Fibroblast of lung (primary cell): ENCODE measurements around the gene AP3D1. TPM values are rescaled to one million over a fixed set of nuclear protein-coding genes. Genes with fewer than 3 reads are reported as not detected.

Experiments
- DNase-seq, 2 donors: peaks; one replicate each; pipeline versions ENCODE4 v3.0.0 to v3.0.0-alpha.2; 2010; ENCODE audit warnings: low read depth in 2 of 2
- H2AFZ ChIP-seq: 2 replicates; pipeline ENCODE4 v1.5.1; 2012; ENCODE audit warnings: low read length, control low read depth, inconsistent platforms
- H3K27ac ChIP-seq: 2 replicates; pipeline ENCODE4 v1.5.1; 2011; ENCODE audit warnings: low read length, control low read depth; ENCODE audit not compliant: insufficient read depth
- H3K27me3 ChIP-seq: 2 replicates; pipeline ENCODE4 v1.5.1; 2011; ENCODE audit warnings: mild to moderate bottlenecking, low read length; ENCODE audit not compliant: control insufficient read depth, insufficient read depth
- H3K36me3 ChIP-seq: 2 replicates; pipeline ENCODE4 v1.5.1; 2011; ENCODE audit warnings: low read length; ENCODE audit not compliant: control insufficient read depth, insufficient read depth
- H3K4me1 ChIP-seq: 2 replicates; pipeline ENCODE4 v1.5.1; 2011; ENCODE audit warnings: low read length; ENCODE audit not compliant: control insufficient read depth, insufficient read depth; ENCODE audit errors: extremely low read depth
- H3K4me2 ChIP-seq: 2 replicates; pipeline ENCODE4 v1.5.1; 2011; ENCODE audit warnings: low read length, control low read depth; ENCODE audit not compliant: insufficient read depth; ENCODE audit errors: extremely low read depth
- H3K4me3 ChIP-seq, 4 experiments: fragments of 200-600 bp in 1 of 4; sonication (generic) in 1 of 4; replicated peaks in 1 of 4; 2 replicates each; pipeline ENCODE4 v1.5.1; 2011 to 2016; ENCODE audit warnings: low read length in 4 of 4, low read depth in 3 of 4, mild to moderate bottlenecking in 3 of 4, control low read depth in 2 of 4, inconsistent platforms in 1 of 4, mixed read lengths in 1 of 4; ENCODE audit not compliant: insufficient read depth in 1 of 4; ENCODE audit errors: control extremely low read depth in 1 of 4
- H3K79me2 ChIP-seq: 2 replicates; pipeline ENCODE4 v1.5.1; 2012; ENCODE audit warnings: mild to moderate bottlenecking, low read length, inconsistent platforms; ENCODE audit not compliant: control insufficient read depth, insufficient read depth
- H3K9ac ChIP-seq: 2 replicates; pipeline ENCODE4 v1.5.1; 2011; ENCODE audit warnings: mild to moderate bottlenecking, low read length, control low read depth; ENCODE audit not compliant: insufficient read depth
- H3K9me3 ChIP-seq: 2 replicates; pipeline ENCODE4 v1.5.1; 2012; ENCODE audit warnings: low read depth, low read length; ENCODE audit not compliant: control insufficient read depth, insufficient read depth
- H4K20me1 ChIP-seq: 2 replicates; pipeline ENCODE4 v1.5.1; 2011; ENCODE audit warnings: low read length; ENCODE audit not compliant: control insufficient read depth, insufficient read depth; ENCODE audit errors: extremely low read depth
- CTCF ChIP-seq, 2 donors: IDR thresholded peaks in 1 of 2; conservative IDR thresholded peaks in 1 of 2; 1 replicate in 1 of 2; 2 replicates in 1 of 2; pipeline ENCODE4 v1.5.1; 2011 to 2012; ENCODE audit warnings: low read length in 2 of 2, control low read depth in 1 of 2, inconsistent platforms in 1 of 2, low read depth in 1 of 2, mild to moderate bottlenecking in 1 of 2
- EZH2 ChIP-seq: IDR thresholded peaks from 2 replicates; pipeline ENCODE4 v1.5.1; 2012; ENCODE audit warnings: low read length, control low read depth, mild to moderate bottlenecking; ENCODE audit errors: missing control alignments
- polyA plus RNA-seq, 2 donors: library from polyadenylated mRNA; depleted of rRNA in 1 of 2; stranded (reverse) in 1 of 2; unstranded in 1 of 2; fragments of >200 nt; gene quantifications; 2 replicates each; pipeline ENCODE4 v1.2.1, GENCODE V29; 2011 to 2012; ENCODE audit warnings: missing spikeins in 1 of 2
- total RNA-seq: library from RNA; depleted of rRNA; stranded (reverse); fragments of >200 nt; gene quantifications from 2 replicates; pipeline ENCODE4 v1.2.1, GENCODE V29; 2014

AP3D1 gene
- total and polyA plus RNA-seq, 2 donors (not counting 1 experiment from before 2014, with no cell fraction given): 68.0 to 99.9 TPM

- Histone ChIP-seq H3K9me3 (no peaks in the 10 kb centered on the region), H3K4me3 (no peak overlapping the region), H3K36me3 (no peaks in the 10 kb centered on the region), H2AFZ (no peak overlapping the region), H3K9ac (no peak overlapping the region), H3K79me2 (no peaks in the 10 kb centered on the region), H3K4me1 (peaks cover 31% of the 10 kb centered on the region), H3K27me3 (no peaks in the 10 kb centered on the region), H3K4me2 (no peak overlapping the region), H3K27ac (no peak overlapping the region), H4K20me1 (no peaks in the 10 kb centered on the region)
- no peak for TF ChIP-seq CTCF (conservative IDR thresholded peaks at IDR 0.05 in 1 of 2, IDR thresholded peaks at IDR 0.05 in 1 of 2; ENCODE audit: low read depth in 1 of 2, low read length in 2 of 2)
- TF ChIP-seq EZH2: no peak
- no peak for DNase-seq
These were observed 93.6 kb downstream of the AP3D1 start for GRCh38 chr19:2057484-2058469.

DNA sequence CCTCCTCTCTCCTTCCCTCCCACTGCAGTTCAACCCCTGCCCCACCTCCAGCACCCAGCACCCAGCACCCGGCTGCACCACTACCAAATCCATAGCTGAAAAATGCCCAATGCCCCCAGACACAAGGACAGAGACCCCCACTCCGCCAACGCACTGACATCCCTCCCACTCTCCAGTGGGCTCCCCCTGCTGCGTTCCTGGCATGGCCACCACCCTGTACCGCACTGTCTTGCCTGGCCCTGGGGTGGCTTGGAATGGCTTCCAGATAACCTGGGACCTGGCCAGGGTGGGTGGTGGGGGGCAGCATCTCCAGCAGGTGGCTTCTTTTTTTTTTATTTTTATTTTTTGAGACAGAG lies 94.6 kb downstream of the AP3D1 start:
- Histone ChIP-seq H3K27me3 (no peaks in the 10 kb centered on the region), H3K27ac (no peak overlapping the region), H3K4me1 (peaks cover 28% of the 10 kb centered on the region), H2AFZ (no peak overlapping the region), H3K4me2 (no peak overlapping the region), H4K20me1 (no peaks in the 10 kb centered on the region), H3K9me3 (no peaks in the 10 kb centered on the region), H3K79me2 (no peaks in the 10 kb centered on the region), H3K4me3 (no peak overlapping the region), H3K9ac (no peak overlapping the region), H3K36me3 (no peaks in the 10 kb centered on the region)
- DNase-seq: no peak
- no peak for TF ChIP-seq EZH2
- no peak for TF ChIP-seq CTCF (conservative IDR thresholded peaks at IDR 0.05 in 1 of 2, IDR thresholded peaks at IDR 0.05 in 1 of 2; ENCODE audit: low read depth in 1 of 2, low read length in 2 of 2)

DNA sequence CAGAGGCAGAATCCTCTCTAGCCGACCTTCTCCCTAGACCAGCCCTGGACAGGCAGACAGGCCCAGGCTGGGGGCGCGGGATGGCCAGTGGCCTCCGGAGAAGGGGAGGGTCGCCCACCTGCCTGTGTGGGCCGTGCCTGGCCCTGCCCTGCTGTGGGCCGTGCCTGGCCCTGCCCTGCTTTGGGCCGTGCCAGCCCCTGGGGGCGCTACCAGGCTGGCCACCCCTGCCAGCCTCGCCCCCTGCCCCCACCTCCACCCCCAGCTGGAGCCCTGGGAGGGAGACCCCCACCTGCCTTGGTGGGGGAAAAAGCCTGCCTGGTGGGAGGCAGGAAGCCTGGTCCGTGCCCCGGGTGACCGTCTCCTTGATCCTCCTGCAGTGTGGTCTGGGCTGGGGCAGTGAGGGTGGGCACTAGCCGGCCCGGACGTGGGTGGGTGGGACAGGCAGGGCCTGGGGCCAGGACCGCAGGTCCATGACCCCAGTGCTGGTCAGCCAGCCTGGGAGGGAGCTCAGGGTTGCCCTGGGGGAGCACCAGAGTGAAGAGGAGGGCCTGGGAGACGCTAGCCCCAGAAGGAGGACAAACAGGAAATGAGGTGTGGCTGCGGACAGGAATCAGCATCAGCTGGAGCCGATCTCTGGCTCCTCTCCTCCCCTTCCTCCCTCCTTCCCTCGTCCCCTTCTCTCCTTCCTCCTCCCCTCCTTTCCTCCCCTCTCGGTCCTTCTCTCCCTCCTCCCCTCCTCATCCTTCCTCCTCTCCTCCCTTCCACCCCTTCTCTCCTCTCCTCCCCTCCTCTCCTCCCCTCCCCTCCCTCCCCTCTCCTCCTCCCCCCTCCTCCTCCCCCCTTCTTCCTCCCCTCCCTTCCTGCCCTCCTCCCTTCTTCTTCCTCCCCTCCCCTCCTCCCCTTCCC lies 95.2 kb downstream of the AP3D1 start:
- Histone ChIP-seq H3K27ac (peak overlapping the region; percentile 72), H3K4me1 (peaks cover 28% of the 10 kb centered on the region), H3K9me3 (no peaks in the 10 kb centered on the region), H3K79me2 (no peaks in the 10 kb centered on the region), H3K9ac (peak overlapping the region; percentile 66), H4K20me1 (no peaks in the 10 kb centered on the region), H3K36me3 (no peaks in the 10 kb centered on the region), H3K4me3 (peak overlapping the region in 2 of 4 experiments; percentile 4 to 42), H3K4me2 (peak overlapping the region; percentile 58), H3K27me3 (no peaks in the 10 kb centered on the region), H2AFZ (peak overlapping the region; percentile 45)
- peak; percentile 74 to 87 for DNase-seq
- TF ChIP-seq CTCF (conservative IDR thresholded peaks at IDR 0.05 in 1 of 2, IDR thresholded peaks at IDR 0.05 in 1 of 2; ENCODE audit: low read depth in 1 of 2, low read length in 2 of 2) (no peak), EZH2 (no peak)
